Uterus (tissue), 4 donors: Measurements from ENCODE around the gene KIR2DL4. TPM values are rescaled to one million over a fixed set of nuclear protein-coding genes. Genes with fewer than 3 reads are reported as not detected.
"Not testable (repeated sequence)": the region's sequence is repeated elsewhere in the genome, so short reads cannot be mapped to it uniquely, and the experiment has no call there.

Experiments used
- DNase-seq, 2 donors: peaks; one replicate each; pipeline ENCODE4 v3.0.0-alpha.2; 2019 to 2020
- H3K27ac ChIP-seq, 2 donors: fragments of 200-600 bp; sonication (generic); 1 replicate in 1 of 2; 2 replicates in 1 of 2; pipeline ENCODE4 v1.5.1; 2016 to 2018
- H3K27me3 ChIP-seq, 2 donors: fragments of 200-600 bp; sonication (generic); one replicate each; pipeline ENCODE4 v1.5.1; 2018 to 2019; ENCODE audit warnings: control low read depth in 1 of 2
- H3K36me3 ChIP-seq, 2 donors: fragments of 200-600 bp; sonication (generic); one replicate each; pipeline ENCODE4 v1.5.1; 2019; ENCODE audit warnings: control low read depth in 1 of 2
- H3K4me1 ChIP-seq, 2 donors: fragments of 200-600 bp; sonication (generic); one replicate each; pipeline ENCODE4 v1.5.1; 2018 to 2019; ENCODE audit warnings: control low read depth in 1 of 2
- H3K4me3 ChIP-seq, 2 donors: fragments of 200-600 bp; sonication (generic); 1 replicate in 1 of 2; 2 replicates in 1 of 2; pipeline ENCODE4 v1.5.1; 2018 to 2019; ENCODE audit warnings: mild to moderate bottlenecking in 1 of 2
- H3K9me3 ChIP-seq, 2 donors: fragments of 200-600 bp; sonication (generic); one replicate each; pipeline ENCODE4 v1.5.1; 2019; ENCODE audit warnings: control low read depth in 1 of 2
- POLR2A ChIP-seq, 2 donors: fragments of 450-650 bp; IDR thresholded peaks; one replicate each; pipeline ENCODE4 v1.6.1; 2016; ENCODE audit warnings: antibody characterized with exemption in 2 of 2, mild to moderate bottlenecking in 1 of 2, moderate library complexity in 1 of 2
- intact Hi-C: fragments of 100-400 bp; cut with DNase I; formaldehyde crosslinking; loops from one replicate; pipeline ENCODE4 v1.15.1; 2023; ENCODE audit warnings: low total_unique reads
- total RNA-seq, 4 donors: library from RNA; depleted of rRNA in 3 of 4; stranded (reverse); fragments of >200 nt in 3 of 4; gene quantifications; one replicate each; pipeline versions ENCODE4 v1.1.0 to v1.2.4, GENCODE V29; 2014 to 2023
- TF ChIP-seq, protein P1 (sequence below), 4 experiments: fragments of 200-600 bp in 2 of 4; fragments of 450-650 bp in 2 of 4; sonication (generic) in 2 of 4; IDR thresholded peaks; one replicate each; pipeline ENCODE4 v1.5.1; 2016 to 2019; ENCODE audit warnings: antibody characterized with exemption in 4 of 4, mild to moderate bottlenecking in 2 of 4, moderate library complexity in 1 of 4
- donor health status: DM: yes; HTN: yes; CAD: no.

Gene KIR2DL4
- total RNA-seq, 4 donors from 2014 or later = not detected

DNA sequence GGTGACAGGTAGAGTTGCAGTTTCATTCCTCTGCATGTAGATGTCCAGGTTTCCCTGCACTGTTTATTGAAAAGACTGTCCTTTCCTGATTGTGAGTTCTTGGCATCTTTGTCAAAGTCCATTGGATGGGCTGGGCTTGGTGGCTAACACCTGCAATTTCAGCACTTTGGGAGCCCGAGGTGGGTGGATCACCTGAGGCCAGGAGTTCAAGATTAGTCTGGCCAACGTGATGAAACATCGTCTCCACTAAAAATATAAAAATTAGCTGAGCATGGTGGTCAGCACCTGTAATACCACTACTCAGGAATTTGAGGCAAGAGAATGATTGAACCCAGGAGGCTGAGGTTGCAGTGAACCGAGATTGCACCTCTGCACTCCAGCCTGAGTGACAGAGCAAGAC lies 25.6 kb upstream of the KIR2DL4 start:
- H3K36me3 ChIP-seq, intact Hi-C loops, H3K27me3 ChIP-seq, H3K9me3 ChIP-seq, H3K4me1 ChIP-seq, H3K27ac ChIP-seq, DNase-seq, H3K4me3 ChIP-seq: not testable (repeated sequence)

DNA sequence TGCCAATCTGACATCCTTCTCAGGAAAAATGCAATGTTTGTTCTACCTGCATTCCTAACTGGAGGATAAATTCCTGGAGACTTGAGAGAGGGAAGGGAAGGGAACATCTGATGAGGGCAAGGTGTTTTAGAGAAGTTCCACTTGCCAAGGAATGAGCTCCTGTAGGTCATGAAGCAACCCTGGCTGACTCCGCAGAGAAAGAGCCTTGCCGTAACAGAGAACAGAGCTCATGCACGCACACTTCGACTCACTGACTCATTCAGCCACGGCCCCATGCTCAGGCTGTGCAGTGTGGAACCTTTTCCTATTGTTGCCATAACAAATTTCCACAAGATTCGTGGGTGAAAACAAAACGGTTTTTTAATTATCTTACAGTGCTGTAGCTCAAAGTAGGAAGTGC lies 24.5 kb upstream of the KIR2DL4 start:
- H3K36me3 ChIP-seq, DNase-seq, intact Hi-C loops, H3K9me3 ChIP-seq, H3K27ac ChIP-seq, H3K27me3 ChIP-seq, H3K4me3 ChIP-seq, H3K4me1 ChIP-seq: not testable (repeated sequence)

DNA sequence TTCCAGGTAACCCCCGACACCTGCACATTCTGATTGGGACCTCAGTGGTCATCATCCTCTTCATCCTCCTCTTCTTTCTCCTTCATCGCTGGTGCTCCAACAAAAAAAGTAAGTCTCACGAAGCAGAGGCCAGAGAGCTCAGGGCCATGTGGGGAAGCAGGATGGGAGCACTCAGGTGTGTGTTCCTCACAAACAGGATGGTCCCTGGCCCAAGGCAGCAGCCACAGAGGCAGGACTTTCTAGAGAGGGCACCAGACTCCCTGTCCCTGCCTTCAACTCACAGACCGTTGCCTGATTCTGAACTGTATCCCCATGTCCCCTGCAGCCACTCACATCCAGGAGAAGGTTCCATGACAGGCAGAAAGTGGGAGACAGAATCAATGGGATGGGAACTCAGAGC lies 20.5 kb upstream of the KIR2DL4 start:
- DNase-seq, H3K9me3 ChIP-seq, H3K27me3 ChIP-seq, H3K4me3 ChIP-seq, H3K36me3 ChIP-seq, H3K27ac ChIP-seq, intact Hi-C loops, H3K4me1 ChIP-seq: not testable (repeated sequence)

DNA sequence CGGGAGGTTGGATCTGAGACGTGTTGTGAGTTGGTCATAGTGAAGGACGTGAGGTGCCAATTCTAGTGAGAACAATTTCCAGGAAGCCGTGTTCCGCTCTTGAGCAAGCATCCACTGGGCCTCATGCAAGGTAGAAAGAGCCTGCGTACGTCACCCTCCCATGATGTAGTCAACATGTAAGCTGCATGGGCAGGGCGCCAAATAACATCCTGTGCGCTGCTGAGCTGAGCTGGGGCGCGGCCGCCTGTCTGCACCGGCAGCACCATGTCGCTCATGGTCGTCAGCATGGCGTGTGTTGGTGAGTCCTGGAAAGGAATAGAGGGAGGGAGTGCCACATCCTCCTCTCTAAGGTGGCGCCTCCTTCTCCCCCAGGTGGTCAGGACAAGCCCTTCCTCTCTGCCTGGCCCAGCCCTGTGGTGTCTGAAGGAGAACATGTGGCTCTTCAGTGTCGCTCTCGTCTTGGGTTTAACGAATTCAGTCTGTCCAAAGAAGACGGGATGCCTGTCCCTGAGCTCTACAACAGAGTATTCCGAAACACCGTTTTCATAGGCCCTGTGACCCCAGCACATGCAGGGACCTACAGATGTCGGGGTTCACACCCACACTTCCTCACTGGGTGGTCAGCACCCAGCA lies 17.2 kb upstream of the KIR2DL4 start:
- H3K9me3 ChIP-seq, H3K36me3 ChIP-seq, H3K4me3 ChIP-seq, intact Hi-C loops, H3K27me3 ChIP-seq, H3K27ac ChIP-seq, DNase-seq, H3K4me1 ChIP-seq: not testable (repeated sequence)

DNA sequence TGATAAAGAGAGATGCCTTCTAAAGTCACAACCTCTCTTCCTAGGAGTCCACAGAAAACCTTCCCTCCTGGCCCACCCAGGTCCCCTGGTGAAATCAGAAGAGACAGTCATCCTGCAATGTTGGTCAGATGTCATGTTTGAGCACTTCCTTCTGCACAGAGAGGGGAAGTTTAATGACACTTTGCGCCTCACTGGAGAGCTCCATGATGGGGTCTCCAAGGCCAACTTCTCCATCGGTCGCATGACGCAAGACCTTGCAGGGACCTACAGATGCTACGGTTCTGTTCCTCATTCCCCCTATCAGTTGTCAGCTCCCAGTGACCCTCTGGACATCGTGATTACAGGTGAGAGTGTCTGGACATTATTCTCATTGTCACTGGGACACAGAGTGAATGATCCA lies 15.3 kb upstream of the KIR2DL4 start:
- H3K4me3 ChIP-seq, H3K36me3 ChIP-seq, intact Hi-C loops, H3K27ac ChIP-seq, H3K9me3 ChIP-seq, DNase-seq, H3K27me3 ChIP-seq, H3K4me1 ChIP-seq: not testable (repeated sequence)

DNA sequence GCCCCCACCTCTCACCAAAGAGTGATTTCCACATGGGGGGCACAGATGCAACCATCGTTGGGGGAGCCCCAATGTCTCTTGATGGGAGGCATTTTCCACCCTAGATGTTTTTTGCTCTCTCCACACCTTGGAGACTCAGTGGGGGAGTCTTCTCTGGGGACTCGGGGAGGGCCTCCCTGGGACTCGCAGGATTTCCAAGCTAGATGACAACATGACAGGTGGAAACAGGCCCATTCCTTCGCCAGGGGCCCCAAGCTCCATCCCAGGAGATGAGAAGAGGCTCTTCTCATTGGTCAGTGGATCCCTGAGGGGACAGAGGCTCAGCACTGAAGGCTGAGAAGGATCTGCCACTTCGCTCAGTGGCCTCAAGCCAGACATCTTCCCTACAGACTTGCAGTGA lies 12.7 kb upstream of the KIR2DL4 start:
- no peak overlapping the region for H3K4me3 ChIP-seq
- no peaks in the 10 kb centered on the region for H3K36me3 ChIP-seq
- TF ChIP-seq, protein P1, sequence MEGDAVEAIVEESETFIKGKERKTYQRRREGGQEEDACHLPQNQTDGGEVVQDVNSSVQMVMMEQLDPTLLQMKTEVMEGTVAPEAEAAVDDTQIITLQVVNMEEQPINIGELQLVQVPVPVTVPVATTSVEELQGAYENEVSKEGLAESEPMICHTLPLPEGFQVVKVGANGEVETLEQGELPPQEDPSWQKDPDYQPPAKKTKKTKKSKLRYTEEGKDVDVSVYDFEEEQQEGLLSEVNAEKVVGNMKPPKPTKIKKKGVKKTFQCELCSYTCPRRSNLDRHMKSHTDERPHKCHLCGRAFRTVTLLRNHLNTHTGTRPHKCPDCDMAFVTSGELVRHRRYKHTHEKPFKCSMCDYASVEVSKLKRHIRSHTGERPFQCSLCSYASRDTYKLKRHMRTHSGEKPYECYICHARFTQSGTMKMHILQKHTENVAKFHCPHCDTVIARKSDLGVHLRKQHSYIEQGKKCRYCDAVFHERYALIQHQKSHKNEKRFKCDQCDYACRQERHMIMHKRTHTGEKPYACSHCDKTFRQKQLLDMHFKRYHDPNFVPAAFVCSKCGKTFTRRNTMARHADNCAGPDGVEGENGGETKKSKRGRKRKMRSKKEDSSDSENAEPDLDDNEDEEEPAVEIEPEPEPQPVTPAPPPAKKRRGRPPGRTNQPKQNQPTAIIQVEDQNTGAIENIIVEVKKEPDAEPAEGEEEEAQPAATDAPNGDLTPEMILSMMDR (IDR thresholded peaks at IDR 0.05) = no peak
- TF ChIP-seq POLR2A (IDR thresholded peaks at IDR 0.05) = no peak
- H3K4me1 ChIP-seq = no peaks in the 10 kb centered on the region
- DNase-seq = no peak
- intact Hi-C loops = no loop called here
- H3K27ac ChIP-seq = no peak overlapping the region
- H3K9me3 ChIP-seq = no peaks in the 10 kb centered on the region
- no peaks in the 10 kb centered on the region for H3K27me3 ChIP-seq

DNA sequence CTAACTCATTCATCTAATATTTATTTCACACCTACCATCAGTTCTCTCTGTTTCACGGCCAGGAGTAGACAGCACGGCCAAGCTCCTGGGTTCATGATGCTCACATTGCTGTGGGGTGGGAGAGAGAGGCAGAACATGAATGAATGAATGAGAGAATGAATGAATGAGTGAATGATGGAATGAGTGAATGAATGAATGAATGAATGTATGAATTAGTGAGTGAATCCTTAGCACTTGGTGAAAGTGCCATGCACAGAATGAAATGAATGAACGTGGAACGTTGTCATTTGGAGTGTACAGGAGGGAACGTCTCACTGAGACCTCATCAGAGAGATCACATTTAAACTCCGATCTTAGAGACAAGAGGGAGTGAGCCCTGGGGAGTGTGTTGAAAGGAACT lies 11.9 kb upstream of the KIR2DL4 start:
- H3K27ac ChIP-seq = no peak overlapping the region
- no peak for DNase-seq
- no peaks in the 10 kb centered on the region for H3K9me3 ChIP-seq
- no peaks in the 10 kb centered on the region for H3K27me3 ChIP-seq
- intact Hi-C loops = no loop called here
- no peaks in the 10 kb centered on the region for H3K4me1 ChIP-seq
- TF ChIP-seq, protein P1 (IDR thresholded peaks at IDR 0.05) = no peak
- TF ChIP-seq POLR2A (IDR thresholded peaks at IDR 0.05) = no peak
- H3K4me3 ChIP-seq = no peak overlapping the region
- H3K36me3 ChIP-seq = no peaks in the 10 kb centered on the region

DNA sequence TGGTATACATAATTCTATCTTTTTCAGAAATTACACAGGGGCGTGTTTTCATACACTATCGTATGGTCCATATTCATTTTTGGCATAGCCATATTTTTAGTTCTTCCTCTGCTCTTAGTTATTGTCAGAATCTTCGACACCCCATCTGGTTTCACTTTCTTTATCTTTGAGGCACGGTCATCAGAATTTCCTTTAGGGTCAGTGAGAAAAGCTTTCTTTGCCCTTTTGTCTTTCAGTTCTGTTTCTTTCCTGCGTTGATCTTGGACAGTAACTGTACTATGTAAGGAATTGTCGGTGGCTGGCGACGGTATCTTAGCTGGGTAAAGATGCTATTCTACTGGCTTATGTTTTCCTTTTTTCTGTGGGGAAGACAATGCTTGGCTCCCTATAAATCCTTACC lies 10.6 kb upstream of the KIR2DL4 start:
- TF ChIP-seq, protein P1 (IDR thresholded peaks at IDR 0.05) = no peak
- no peak for TF ChIP-seq POLR2A (IDR thresholded peaks at IDR 0.05)
- no peak overlapping the region for H3K4me3 ChIP-seq
- intact Hi-C loops = no loop called here
- no peaks in the 10 kb centered on the region for H3K9me3 ChIP-seq
- no peaks in the 10 kb centered on the region for H3K36me3 ChIP-seq
- no peak overlapping the region for H3K27ac ChIP-seq
- DNase-seq = no peak
- no peaks in the 10 kb centered on the region for H3K27me3 ChIP-seq
- no peaks in the 10 kb centered on the region for H3K4me1 ChIP-seq
